GM18511 (cell line): ENCODE results near the gene TARBP1.
"Not testable (repeated sequence)": the region's sequence is repeated elsewhere in the genome, so short reads cannot be mapped to it uniquely, and the experiment has no call there.

Experiments
- ATAC-seq: cut with Tn5 transposase; IDR thresholded peaks from one replicate; pipeline ENCODE4 v1.9.1; 2021; ENCODE audit warnings: mild to moderate bottlenecking, moderate library complexity; ENCODE audit not compliant: unreplicated experiment

The TARBP1 gene

DNA sequence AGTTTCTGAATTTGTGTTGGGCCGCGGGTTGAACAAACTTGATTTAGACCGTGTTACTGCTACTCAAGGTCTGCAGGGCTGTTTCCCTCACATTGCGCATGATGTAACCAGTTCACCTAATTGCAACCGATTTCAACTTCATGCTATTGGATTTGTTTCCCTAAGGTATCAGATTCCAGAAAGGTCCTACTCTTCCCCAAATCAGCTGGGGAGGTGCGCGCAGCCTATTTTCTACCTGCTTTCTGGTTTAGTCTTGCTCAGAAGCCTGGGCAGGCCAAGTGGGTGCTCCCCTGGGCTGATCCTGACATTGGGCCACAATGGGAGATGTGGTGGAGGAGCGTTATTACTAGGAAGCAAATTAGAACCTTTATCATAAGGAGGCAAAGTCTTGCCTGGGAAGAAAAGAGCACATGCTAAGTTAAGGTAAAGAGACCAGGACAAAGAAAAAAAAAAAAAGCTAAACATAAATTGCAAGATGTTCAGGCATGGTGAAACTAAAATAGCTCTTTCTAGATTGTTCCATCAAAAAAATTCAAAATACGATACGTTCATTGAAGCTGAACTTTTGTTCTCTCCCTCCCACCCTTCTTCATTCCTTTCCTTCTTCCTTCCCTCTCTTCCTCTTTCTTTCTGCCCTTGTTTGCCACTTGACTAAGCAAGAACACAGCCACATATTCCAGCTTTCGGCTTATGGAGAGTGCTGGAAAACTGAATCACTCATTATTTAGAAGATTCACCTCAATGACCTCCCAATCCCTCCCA is 28.8 kb upstream of the TARBP1 start:
- ATAC-seq, result no peak

DNA sequence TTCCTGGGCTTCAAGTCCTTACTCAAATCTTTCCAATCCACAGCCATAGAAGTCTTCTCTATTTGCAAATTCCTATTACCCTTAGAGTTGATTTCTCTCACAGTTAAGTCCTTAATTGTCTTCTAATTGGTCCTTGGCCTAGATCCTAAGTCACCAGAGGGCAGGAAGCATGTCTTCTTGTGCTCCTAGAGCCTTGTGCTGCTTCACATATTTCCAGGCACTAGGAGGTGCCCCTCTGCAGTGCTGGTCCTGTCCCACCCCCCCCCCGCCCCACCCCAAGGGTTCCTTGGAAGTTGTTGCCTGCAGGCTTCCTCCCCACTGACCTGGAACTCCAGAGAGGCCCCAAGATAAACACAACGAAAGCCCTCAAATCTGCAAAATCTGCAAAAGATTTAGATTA is 28.1 kb upstream of the TARBP1 start:
- no peak for ATAC-seq

DNA sequence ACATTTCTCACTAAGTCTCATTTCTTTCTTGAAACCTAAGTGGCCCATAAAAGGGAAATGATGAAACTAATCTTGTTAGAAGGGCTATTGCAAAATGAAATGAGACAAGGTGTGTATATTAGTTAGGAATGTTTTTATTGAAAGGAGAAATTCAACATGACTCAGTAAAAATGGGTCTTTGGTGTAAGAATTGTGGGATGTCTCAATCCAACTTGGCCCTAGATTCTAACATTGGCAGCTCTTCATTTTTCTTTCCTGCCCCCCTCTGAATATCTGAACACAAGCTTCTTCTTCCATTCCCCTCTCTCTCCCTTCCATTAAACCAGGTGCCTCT is 26.8 kb upstream of the TARBP1 start:
- no peak for ATAC-seq

DNA sequence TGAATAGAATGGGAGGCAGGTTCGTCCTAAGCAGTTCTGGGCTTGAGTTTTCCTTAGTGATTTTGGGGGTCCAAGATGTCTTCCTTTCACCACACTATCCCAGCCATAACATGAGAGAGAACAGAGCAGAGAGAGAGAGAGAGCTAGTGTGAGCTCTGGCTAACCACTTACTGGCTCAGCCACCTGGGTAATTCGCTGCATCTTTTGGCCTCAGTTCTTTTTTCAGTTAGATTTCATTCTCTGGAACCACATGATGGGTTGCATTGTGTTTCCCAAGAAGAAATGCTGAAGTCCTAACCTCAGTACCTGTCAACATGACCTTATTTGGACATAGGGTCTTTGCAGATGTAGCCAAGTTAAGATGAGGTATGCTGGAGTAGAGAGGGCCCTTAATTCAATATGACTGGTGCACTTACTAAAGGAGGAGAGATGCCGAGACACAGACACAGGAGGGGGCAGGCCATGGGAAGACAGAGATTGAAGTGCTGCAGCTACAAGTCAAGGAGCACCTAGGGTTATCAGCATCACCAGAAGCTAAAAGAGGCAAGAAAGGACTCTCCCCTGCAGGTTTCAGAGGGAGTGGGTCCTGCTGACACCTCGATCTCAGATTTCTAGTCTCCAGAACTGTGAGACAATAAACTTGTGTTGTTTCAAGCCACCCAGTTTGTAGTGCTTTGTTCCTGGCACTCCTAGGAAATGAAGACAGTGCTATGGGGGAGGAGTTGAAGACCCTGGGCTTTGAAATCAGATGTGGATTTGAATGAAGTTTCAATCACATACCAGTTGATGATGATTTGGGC is 26.2 kb upstream of the TARBP1 start:
- no peak for ATAC-seq

DNA sequence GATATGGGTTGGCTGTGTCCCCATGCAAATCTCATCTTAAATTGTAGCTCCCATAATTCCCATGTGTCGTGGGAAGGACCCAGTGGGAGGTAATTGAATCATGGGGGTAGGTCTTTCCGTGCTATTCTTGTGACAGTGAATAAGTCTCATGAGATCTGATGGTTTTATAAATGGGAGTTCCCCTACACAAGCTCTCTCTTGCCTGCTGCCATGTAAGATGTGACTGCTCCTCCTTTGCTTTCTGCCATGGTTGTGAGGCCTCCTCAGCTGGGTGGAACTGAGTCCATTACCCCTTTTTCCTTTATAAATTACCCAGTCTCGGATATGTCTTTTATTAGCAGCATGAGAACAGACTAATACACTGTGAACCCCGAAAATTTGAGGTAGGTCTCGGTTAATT is 25.3 kb upstream of the TARBP1 start:
- not testable (repeated sequence) for ATAC-seq

DNA sequence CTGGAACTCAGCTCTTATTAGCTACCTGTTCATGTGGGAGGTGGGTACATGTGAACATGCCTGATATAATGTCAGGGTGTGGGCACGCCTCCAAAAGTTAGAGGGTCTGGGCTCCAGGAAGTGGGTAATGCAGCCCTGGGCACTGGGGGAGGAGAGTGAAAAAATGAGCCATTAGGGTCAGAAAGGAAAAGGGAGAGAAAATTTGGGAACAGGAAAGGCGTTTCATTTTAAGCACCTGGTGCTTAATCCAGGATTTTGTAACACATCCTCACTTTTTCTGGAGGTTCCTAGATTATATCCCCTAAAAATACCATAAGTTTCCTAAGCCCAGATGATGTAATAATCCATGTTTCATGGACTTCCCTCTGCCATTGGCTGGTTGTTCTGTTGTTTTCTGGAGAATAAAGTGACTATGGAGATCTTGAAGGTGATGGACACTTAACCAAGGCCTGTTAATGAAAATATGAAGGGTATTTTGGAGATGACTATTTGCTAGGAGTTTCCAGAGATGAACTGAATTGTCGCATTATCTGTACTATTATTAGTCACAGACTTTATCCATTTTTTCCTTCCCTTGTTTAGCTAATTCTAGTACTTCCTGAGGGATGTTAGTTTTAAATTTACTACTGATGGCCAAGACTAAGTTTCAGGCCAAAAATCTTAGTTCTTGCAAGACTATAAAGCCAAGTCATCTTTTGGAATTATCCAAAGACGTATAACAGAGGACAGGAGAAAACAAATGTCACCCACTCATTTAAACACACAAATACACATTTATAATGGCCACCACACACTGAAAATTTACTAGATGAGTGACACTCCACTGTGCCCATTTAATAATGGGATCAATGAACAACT is 24.4 kb upstream of the TARBP1 start:
- no peak for ATAC-seq

DNA sequence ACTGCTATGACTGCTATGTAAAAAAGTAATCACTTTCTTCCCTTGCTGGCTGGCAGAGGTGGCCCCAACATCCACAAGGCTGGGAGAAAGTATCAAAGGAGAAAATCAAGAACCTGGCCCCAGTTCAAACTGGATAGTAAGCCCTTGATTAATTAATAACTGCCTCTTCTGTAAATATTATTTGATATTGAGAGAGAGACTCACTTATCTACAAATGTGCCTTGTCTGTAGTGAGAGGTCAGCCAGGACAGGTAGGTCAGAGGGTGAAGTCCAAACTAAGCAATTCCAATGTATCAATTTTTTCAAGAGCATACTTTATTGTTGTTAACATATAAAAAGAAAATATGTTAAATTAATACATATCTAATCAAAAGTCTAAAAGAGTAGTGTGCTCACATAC is 23.8 kb upstream of the TARBP1 start:
- no peak for ATAC-seq

DNA sequence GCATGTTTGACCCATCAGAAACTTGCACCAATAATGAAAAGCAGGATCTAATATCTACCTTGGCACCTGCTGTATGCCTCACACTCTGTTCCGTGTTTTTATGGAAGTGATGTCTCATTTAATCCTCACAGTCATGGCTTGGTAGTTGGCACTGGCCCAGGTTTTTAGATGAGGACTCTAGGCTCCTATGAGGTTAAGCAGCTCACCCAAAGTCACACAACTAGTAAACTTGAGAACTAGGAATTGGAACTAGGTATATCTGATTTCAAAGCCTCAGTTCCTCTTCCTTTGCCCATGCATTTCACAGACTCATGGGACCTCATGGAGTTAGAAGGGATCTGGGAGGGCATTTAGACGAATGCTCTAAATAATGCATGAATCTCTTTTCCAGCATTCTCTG is 21.3 kb upstream of the TARBP1 start:
- ATAC-seq, result no peak

DNA sequence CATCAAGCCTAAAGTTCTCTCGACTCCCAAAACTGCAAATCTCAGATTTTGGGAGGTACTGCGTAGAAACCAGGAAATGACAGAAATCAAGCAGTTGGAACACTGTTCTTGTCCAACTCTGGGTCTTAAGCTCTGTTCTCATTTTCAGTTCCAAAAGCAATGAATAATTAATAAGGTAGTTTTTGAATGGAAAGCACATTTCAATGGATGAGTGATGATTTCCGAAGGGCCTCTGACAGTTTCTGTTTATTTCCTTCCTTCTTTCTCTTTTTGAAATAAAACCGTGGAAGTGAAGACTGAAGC is 20.9 kb upstream of the TARBP1 start:
- no peak for ATAC-seq

DNA sequence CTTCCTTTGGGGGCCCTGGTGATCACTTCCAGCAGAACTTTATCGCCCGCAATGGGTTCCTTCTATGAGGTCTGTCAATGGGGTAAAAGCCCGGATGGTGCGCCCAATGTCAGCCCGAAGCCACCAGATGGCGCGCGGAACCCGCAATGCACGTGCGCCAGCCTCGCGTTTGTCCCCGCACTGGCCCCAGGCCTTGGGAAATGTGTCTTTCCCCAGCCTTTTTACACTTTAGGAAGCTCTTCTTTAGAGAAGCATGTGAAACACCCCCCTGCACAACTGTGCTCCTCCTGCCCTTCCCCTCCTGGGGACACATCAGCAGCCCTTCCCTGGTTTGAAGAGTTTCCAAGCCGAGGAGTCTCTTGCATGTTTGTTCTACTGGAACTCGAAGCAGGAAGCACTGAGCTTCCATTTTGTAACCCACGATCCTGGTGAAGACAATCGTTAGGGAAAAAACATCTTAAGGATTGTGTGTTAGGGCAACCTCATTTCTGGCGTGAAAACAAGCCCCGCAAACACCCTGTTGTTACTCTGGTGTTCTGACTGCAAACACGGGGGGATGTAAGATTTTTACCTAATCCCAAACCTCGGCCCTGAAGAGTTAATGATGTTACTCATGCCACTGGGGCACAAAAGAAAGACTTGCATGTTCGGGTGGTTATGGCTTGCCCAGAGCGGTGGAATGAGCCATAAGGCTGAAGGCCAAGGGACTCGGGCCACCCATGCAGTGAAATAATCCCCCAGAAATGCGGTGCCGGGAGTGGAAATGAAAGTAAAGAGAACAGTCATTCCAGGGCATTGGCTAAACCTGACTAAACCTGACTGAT is 20.4 kb upstream of the TARBP1 start:
- peak; percentile 47 for ATAC-seq

DNA sequence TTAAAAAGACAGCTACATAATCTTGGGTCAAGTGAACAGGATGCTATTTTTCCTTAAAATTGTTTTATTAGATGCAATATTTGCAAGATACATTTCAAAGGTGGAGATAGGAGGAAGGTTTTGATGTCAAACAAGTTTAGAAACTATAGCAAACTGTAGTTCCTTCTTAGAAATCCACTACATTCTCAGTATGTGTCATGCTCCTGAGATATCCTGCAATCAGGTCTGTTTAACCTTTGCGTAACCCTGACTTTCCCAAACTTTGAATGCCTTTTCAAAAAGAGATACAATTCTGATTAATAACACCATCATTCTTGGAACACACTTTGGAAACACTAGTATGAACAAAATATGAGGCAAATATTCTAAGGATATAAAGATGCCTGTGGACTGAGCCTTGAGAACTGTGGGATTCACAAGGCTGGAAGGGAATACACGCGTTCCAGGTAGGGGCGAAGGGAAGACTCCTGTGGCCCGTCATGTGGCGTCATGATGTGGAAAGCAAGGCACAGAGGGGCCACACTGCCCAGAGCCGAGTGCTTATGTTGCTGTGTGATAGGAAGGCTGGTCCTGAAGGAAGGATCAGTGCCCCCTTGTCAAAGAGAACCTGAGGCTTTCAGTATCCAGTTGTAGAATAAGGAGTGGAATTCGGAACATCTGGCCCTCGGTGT is 19.6 kb upstream of the TARBP1 start:
- ATAC-seq, result no peak

DNA sequence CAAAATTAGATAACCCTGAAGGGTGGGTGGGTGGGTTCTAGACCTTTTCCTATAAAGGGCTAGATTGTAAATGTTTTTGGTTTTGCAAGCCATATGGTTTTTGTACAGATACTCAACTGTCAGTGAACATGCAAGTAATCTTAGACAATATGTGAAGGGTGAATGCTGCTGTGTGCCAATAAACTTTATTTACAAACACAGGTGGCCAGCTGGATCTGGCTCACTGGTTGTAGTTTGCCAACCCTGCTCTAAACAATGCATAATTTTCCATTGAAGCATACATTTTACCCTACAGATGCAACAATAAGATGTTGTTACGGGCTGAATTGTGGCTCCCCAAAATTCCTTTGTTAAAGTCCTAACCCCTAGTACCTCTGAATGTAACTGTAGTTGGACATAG is 18.6 kb upstream of the TARBP1 start:
- ATAC-seq, result no peak

DNA sequence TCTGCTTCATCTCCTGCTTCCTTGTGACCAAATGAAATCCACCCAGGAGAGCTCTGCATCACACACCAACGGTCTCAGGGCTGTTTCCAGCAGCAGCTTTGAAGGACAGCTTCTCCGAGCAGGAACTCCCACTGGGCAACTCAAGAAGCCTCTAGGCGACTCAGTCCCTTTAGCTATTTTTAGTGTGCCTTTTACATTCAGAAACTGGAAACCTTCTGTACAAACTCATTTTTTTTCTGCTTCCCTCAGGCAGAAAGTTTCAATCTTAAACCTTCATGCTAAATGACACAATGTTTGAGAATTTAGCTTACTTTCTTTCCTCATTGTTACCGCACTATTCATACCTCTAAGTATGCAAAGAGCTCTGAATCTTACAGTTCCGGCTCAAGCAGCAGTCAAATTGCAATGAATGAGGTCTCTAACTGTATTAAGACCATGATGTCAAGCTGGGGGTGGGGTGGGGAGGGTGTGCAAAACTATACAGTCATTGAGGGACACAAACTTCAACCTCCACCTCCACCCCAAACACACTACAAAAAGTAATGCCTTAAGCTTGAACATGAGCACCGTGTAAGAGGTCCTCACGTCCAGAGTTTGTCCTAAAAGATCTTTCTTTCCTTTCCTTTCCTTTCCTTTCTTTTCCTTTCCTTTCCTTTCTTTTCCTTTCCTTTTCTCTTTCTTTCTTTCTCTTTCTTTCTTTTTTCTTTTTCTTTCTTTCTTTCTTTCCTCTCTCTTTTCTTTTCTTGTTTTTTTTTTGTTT is 16.4 kb upstream of the TARBP1 start:
- ATAC-seq, result peak; percentile 72

DNA sequence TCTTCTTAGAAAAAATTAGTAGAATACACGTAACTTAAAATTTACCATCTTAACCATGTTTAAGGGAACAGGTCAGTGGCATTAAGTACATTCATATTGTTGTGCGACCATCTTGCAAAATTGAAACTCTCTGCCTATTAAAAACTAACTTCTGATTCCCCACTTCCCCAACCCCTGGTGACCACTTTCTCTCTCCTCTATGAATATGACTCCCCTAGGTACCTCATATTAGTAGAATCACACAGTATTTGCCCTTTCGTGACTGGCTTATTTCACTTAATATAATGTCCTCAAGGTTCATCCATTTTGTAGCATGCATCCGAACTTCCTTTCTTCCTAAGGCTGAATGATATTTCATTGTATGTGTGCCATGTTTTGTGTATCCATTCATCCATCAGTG is 15.1 kb upstream of the TARBP1 start:
- ATAC-seq, result no peak

DNA sequence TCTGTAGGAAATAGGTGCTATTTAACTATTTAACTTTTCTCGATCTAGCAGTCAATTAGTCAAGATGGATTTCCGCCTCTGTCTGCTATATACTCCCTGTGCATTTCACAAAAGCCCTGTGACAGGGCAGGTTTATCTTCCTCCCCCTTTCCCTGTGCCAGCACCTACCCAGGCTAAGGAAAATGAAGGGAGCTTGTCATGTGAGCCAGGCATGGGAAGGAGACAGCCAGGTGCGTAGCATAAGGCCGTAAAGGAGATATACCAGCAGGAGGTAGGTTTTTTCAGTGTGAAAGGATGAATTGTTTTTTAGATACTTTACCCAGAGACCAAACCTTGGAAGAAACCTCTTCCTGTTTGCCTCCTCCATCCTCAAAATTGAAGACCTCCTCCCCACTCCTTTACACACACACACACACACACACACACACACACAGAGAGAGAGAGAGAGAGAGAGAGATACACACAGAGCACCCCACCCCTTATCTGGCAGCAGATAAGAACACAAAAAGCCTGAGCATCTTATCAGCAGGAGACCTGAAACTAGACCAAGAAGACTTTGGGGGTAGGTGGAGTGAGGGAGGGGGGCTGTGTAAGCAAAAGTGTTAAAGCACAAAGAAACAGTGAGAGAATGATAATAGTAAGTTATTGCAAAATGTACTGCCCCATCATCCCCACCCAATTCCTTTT is 12.0 kb upstream of the TARBP1 start:
- no peak for ATAC-seq

DNA sequence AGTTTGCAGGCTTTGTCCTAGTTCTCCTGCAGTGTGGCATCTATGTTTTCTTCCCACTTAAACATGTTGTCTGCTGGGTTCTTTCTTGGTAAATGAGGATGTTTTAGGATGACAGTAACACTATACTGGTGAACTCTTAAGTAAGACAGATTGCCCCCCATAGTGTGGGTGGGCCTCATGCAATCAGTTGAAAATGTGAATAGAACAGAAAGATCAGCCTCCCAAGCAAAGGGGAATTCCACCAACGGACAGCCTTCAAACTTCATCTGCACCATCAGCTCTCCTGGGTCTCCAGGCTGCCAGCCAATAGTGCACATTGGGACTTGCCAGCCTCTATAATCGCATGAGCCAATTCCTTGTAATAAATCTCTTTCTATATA is 10.7 kb upstream of the TARBP1 start:
- ATAC-seq, result no peak

DNA sequence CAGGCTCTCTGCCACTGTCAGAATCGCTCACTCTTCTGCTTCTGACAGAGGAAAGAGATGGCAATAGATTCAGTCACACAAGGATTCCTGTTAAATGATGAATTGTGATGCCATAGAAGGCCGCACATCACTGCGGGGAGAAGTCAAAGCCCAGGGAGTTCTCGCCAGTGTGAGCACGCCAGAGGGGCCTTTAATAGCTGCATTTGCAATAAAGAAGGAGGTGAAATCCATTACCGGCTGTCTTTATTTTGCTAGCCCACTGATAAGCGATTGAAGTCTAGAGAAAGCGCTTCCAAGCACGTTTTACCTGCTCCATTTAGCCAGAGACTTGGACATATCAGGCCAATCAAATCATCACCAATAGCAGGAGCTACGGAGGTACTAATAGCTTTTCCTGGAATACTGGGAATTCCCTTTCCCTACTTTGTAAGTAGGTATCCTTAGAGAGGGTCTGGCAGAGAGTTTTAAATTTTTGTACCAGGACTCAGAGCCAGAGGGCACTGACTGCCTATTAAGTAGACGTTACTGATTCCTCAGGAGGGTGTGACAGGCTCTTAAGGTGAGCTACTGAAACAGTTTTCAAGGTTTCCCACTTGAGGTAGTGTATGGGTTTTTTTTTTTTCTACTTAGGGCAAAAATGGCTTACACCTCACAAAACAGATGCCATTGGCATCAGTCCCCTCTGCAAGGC is 10.2 kb upstream of the TARBP1 start:
- ATAC-seq, result no peak
